DOHH2 (cell line): ENCODE measurements around the gene MRPS21.

Experiments used
- EZH2phosphoT487 ChIP-seq: fragments of 200-600 bp; sonication (generic); IDR thresholded peaks from 2 replicates; pipeline ENCODE4 v1.6.1; 2017; ENCODE audit warnings: borderline replicate concordance, mild to moderate bottlenecking, antibody characterized with exemption, low read length, moderate library complexity, mixed read lengths
- TF ChIP-seq, protein P1 (sequence below): fragments of 200-600 bp; sonication (generic); IDR thresholded peaks from one replicate; pipeline ENCODE4 v1.5.1; 2014; ENCODE audit warnings: antibody characterized with exemption, mild to moderate bottlenecking, low read depth, low read length; ENCODE audit not compliant: poor library complexity, severe bottlenecking

DNA sequence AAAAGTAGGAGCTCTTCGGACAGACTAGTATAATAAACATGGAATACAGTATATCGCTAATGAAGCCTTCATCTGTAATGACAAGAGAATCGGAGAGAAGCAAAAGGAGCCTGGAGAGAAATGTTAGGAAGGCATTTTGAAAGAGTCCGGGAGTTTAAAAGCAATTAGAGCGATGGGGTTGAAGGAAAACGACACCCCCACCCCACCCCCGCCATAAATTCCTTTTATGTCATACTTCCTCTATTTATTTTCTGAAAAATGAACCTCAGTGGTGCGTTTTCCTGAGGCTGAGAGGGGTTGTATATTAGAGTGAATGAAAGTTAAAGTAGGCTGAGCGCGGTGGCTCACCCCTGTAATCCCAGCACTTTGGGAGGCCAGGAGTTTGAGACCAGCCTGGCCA, 24.2 kb upstream of the MRPS21 start:
- TF ChIP-seq EZH2phosphoT487 = no peak
- TF ChIP-seq, protein P1, sequence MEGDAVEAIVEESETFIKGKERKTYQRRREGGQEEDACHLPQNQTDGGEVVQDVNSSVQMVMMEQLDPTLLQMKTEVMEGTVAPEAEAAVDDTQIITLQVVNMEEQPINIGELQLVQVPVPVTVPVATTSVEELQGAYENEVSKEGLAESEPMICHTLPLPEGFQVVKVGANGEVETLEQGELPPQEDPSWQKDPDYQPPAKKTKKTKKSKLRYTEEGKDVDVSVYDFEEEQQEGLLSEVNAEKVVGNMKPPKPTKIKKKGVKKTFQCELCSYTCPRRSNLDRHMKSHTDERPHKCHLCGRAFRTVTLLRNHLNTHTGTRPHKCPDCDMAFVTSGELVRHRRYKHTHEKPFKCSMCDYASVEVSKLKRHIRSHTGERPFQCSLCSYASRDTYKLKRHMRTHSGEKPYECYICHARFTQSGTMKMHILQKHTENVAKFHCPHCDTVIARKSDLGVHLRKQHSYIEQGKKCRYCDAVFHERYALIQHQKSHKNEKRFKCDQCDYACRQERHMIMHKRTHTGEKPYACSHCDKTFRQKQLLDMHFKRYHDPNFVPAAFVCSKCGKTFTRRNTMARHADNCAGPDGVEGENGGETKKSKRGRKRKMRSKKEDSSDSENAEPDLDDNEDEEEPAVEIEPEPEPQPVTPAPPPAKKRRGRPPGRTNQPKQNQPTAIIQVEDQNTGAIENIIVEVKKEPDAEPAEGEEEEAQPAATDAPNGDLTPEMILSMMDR = no peak
